Right atrium auricular region (tissue), 2 donors: ENCODE data around the gene TRIAP1. TPM values are rescaled to one million over a fixed set of nuclear protein-coding genes. Genes with fewer than 3 reads are reported as not detected.

Experiments used
- DNase-seq: peaks from one replicate; pipeline ENCODE4 v3.0.0-alpha.2; 2019; ENCODE audit warnings: low spot score
- H3K27ac ChIP-seq, 2 donors: fragments of 200-600 bp; sonication (generic); 1 replicate in 1 of 2; 2 replicates in 1 of 2; pipeline ENCODE4 v1.5.1; 2016 to 2019
- H3K27me3 ChIP-seq, 2 donors: fragments of 200-600 bp; sonication (generic); one replicate each; pipeline versions ENCODE4 v1.5.1 to v1.6.0; 2017 to 2019
- H3K36me3 ChIP-seq: fragments of 200-600 bp; sonication (generic); one replicate; pipeline ENCODE4 v1.5.1; 2016
- H3K4me1 ChIP-seq, 2 donors: fragments of 200-600 bp; sonication (generic); one replicate each; pipeline versions ENCODE4 v1.5.1 to v1.6.0; 2017 to 2019
- H3K4me3 ChIP-seq, 2 donors: fragments of 200-600 bp; sonication (generic); 1 replicate in 1 of 2; 2 replicates in 1 of 2; pipeline ENCODE4 v1.5.1; 2017 to 2019; ENCODE audit warnings: mild to moderate bottlenecking in 1 of 2, moderate library complexity in 1 of 2
- H3K9me3 ChIP-seq, 2 donors: fragments of 200-600 bp; sonication (generic); one replicate each; pipeline ENCODE4 v1.5.1; 2019
- total RNA-seq, 2 donors: library from RNA; depleted of rRNA; stranded (reverse); fragments of >200 nt; gene quantifications; one replicate each; pipeline ENCODE4 v1.1.0, GENCODE V29; 2016
- TF ChIP-seq, protein P1 (sequence below), 2 donors: fragments of 200-600 bp; sonication (generic); IDR thresholded peaks; one replicate each; pipeline ENCODE4 v1.5.1; 2019; ENCODE audit warnings: antibody characterized with exemption in 2 of 2

Gene TRIAP1
- total RNA-seq, 2 donors from 2014 or later: 8.9 to 9.2 TPM

DNA sequence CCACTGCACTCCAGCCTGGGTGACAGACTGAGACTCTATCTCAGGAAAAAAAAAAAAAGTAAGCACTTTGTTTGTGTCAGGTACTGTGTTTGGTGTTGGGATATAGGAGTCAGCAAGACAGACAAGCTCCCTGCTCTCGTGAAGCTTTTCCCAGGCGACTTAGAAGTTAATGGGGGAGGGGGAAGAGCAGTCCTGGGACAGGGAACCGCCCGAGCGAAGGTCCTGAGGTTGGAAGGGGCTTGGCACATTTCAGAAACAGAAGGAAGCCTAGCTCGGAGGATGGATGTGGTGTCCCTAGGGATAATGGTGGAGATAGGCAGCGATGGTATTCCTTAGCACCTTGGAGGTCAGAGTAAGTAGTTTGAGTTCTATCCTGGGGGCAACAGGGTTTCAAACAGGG is 16.8 kb downstream of the TRIAP1 start:
- no peaks in the 10 kb centered on the region for H3K27me3 ChIP-seq
- no peaks in the 10 kb centered on the region for H3K36me3 ChIP-seq
- TF ChIP-seq, protein P1, sequence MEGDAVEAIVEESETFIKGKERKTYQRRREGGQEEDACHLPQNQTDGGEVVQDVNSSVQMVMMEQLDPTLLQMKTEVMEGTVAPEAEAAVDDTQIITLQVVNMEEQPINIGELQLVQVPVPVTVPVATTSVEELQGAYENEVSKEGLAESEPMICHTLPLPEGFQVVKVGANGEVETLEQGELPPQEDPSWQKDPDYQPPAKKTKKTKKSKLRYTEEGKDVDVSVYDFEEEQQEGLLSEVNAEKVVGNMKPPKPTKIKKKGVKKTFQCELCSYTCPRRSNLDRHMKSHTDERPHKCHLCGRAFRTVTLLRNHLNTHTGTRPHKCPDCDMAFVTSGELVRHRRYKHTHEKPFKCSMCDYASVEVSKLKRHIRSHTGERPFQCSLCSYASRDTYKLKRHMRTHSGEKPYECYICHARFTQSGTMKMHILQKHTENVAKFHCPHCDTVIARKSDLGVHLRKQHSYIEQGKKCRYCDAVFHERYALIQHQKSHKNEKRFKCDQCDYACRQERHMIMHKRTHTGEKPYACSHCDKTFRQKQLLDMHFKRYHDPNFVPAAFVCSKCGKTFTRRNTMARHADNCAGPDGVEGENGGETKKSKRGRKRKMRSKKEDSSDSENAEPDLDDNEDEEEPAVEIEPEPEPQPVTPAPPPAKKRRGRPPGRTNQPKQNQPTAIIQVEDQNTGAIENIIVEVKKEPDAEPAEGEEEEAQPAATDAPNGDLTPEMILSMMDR (IDR thresholded peaks at IDR 0.05): no peak
- no peaks in the 10 kb centered on the region for H3K4me1 ChIP-seq
- no peak for DNase-seq
- no peak overlapping the region for H3K27ac ChIP-seq
- no peaks in the 10 kb centered on the region for H3K9me3 ChIP-seq
- H3K4me3 ChIP-seq: no peak overlapping the region

DNA sequence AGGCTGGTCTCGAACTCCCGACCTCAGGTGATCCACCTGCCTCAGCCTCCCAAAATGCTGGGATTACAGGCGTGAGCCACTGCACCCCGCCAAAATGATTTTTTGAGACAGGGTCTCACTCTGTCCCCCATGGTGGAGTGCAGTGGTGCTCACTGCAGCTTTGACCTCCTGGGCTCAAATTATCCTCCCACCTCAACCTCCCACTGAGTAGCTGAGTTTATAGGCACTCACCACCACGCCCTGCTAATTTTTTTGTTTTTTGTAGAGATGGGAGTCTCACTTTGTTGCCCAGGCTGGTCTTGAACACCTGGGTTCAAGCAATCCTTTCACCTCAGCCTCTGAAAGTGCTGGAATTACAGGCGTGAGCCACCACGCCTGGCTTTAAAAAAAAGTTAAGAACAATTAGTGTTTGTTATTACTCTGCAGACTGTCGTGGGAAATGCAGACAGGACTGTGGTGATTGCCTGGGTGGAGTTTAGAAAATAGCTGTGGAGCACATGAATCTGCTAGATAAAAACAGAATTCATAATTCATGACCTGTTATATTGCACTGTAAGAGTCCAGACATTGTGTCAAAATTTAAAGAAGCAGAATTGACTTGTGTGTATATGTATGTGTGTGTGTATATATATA is 17.5 kb downstream of the TRIAP1 start:
- Histone ChIP-seq H3K36me3 (no peaks in the 10 kb centered on the region), H3K27ac (no peak overlapping the region)

DNA sequence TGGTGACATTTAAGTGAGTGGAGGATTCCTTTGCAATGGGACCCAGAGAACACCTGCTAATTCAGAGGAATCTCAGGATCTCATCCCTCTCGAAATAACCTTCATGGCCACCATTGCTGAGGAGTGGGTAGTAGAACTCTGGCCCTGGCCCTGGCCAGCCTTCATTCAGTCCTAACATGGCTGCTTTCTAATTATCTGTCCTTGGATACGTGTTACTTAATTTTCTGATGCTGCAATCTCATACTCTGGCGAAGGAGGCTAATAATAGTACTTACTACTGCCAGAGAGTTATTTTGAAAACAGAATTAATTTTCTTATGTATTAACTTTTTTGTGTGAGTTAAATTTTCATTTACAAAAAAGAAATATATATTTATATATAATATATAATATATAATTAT is 20.4 kb downstream of the TRIAP1 start:
- Histone ChIP-seq H3K9me3 (no peaks in the 10 kb centered on the region), H3K27me3 (no peaks in the 10 kb centered on the region), H3K27ac (no peak overlapping the region), H3K36me3 (no peaks in the 10 kb centered on the region), H3K4me3 (no peak overlapping the region), H3K4me1 (no peaks in the 10 kb centered on the region)
- no peak for DNase-seq
- TF ChIP-seq, protein P1 (IDR thresholded peaks at IDR 0.05): no peak

More for the DNA sequence above, 17.5 kb downstream of the TRIAP1 start:
- TF ChIP-seq, protein P1 (IDR thresholded peaks at IDR 0.05): no peak
- H3K4me3 ChIP-seq: no peak overlapping the region
- no peaks in the 10 kb centered on the region for H3K9me3 ChIP-seq
- no peak for DNase-seq
- H3K27me3 ChIP-seq: no peaks in the 10 kb centered on the region
- no peaks in the 10 kb centered on the region for H3K4me1 ChIP-seq

DNA sequence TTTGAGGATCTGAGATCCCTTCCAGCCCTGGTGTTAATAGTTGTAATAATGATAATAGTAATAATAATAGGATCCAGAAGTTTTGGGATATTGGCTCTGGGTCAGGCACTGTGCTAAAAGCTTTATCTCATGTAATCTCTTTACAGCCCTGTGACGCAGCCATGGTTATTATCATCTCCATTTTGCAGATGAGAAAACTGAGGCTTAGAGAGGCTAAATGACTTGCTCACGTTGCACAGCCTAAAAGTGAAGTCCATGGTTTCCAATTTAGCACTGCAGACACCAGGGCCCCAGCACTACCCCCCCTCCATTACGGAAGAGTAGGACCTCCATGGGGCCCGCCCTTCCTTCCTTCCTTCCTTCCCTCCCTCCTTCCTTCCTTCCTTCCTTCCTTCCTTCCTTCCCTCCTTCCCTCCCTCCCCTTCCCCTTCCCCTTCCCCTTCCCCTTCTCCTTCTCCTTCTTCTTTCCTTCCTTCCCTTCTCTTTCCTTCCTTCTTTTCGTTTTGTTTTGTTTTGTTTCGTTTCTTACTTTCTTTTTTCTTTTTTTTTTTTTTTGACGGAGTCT is 23.2 kb downstream of the TRIAP1 start:
- Histone ChIP-seq H3K36me3 (no peaks in the 10 kb centered on the region), H3K4me1 (no peaks in the 10 kb centered on the region), H3K9me3 (no peaks in the 10 kb centered on the region), H3K27ac (no peak overlapping the region), H3K27me3 (no peaks in the 10 kb centered on the region), H3K4me3 (no peak overlapping the region)
- no peak for DNase-seq
- TF ChIP-seq, protein P1 (IDR thresholded peaks at IDR 0.05): no peak

DNA sequence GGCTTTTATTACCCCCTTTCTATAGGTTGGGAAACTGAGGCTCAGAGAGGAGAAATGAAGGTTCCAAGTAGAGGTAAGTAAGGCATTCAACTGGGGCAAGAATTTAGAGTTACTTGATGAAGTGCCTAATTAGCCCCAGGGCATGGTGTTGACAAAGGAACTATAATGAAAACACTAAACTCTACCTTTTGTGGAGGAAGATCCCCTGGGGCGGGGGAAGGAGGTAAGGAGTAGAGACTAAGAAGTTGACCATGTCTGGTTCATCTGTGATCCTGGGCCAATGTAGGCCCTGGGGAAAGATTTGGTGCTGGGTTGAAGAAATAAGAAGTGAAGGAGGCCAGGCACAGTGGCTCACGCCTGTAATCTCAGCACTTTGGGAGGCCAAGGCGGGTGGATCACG is 24.5 kb downstream of the TRIAP1 start:
- Histone ChIP-seq H3K27ac (no peak overlapping the region), H3K27me3 (no peaks in the 10 kb centered on the region), H3K4me3 (no peak overlapping the region), H3K4me1 (no peaks in the 10 kb centered on the region), H3K9me3 (no peaks in the 10 kb centered on the region), H3K36me3 (no peaks in the 10 kb centered on the region)
- TF ChIP-seq, protein P1 (IDR thresholded peaks at IDR 0.05): no peak
- DNase-seq: no peak
